Measurements from ENCODE around the gene CEACAM21.

CEACAM21 gene

GRCh38 chr19:41569481-41570150 lies 6.3 kb upstream of the CEACAM21 start:
- H2BK120ac ChIP-seq (ENCODE audit: insufficient read depth, low read length, poor library complexity): no peak overlapping the region
- no peak overlapping the region for H3K9ac ChIP-seq (ENCODE audit: low read length)
- H4K8ac ChIP-seq (ENCODE audit: low read depth, low read length): no peak overlapping the region
- H2AFZ ChIP-seq (ENCODE audit: insufficient read depth, low read length, poor library complexity): no peak overlapping the region
- H2BK5ac ChIP-seq (ENCODE audit: low read depth, low read length, poor library complexity): no peak overlapping the region
- no peaks in the 10 kb centered on the region for H3K4me1 ChIP-seq (ENCODE audit: control insufficient read depth in 1 of 2, insufficient read depth in 2 of 2, low read length in 2 of 2)
- no CpG with 5 or more reads among the region's 11 CpGs for WGBS (ENCODE audit: extremely low coverage, insufficient coverage, insufficient read length)
- no peak overlapping the region for H3K27ac ChIP-seq (ENCODE audit: low read depth, low read length)
- no peaks in the 10 kb centered on the region for H3K36me3 ChIP-seq (ENCODE audit: control insufficient read depth in 1 of 2, insufficient read depth in 2 of 2, low read length in 2 of 2)
- no peak overlapping the region for H2BK12ac ChIP-seq (ENCODE audit: low read length)
- H3K18ac ChIP-seq (ENCODE audit: low read length): no peak overlapping the region
- no peak overlapping the region for H4K91ac ChIP-seq (ENCODE audit: low read depth, low read length)
- H3K4me2 ChIP-seq (ENCODE audit: low read length): no peak overlapping the region
- H3K4ac ChIP-seq (ENCODE audit: low read depth, low read length): no peak overlapping the region
- no peak for DNase-seq
- no peak overlapping the region for H3K23ac ChIP-seq (ENCODE audit: low read length)
- no peak overlapping the region for H2AK5ac ChIP-seq (ENCODE audit: low read length)
- no peaks in the 10 kb centered on the region for H3K79me1 ChIP-seq (ENCODE audit: low read length)
- H3K9me3 ChIP-seq (ENCODE audit: insufficient read depth, low read depth, low read length): no peaks in the 10 kb centered on the region
- H3K14ac ChIP-seq (ENCODE audit: low read length): no peak overlapping the region
- H3K4me3 ChIP-seq (ENCODE audit: low read depth, low read length): no peak overlapping the region
- peaks cover 13% of the 10 kb centered on the region for H3K27me3 ChIP-seq (ENCODE audit: insufficient read depth, low read length)
- no peak overlapping the region for H4K12ac ChIP-seq (ENCODE audit: low read depth, low read length)
- H3K79me2 ChIP-seq (ENCODE audit: control insufficient read depth, insufficient read depth, low read length, poor library complexity): no peaks in the 10 kb centered on the region

DNA sequence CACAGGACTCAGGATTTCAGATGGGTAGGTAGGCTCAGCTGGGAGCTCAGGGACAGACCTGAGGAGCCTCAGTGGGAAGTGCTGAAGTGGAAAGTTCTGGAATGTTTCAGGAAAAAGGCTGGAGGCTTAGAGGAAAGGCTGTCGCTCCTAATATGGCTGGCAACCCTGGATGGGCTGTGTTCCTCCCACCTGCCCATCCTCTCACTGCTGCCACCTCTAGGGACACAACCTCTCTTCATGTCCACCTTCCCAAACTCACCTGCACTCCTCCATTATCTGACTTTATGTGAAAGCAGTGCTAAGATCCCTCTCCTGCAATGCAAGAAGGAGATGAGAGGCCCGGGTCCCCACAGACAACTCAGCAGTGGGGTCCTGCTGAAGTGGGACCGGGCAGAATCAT lies 5.8 kb upstream of the CEACAM21 start:
- Histone ChIP-seq H4K91ac (ENCODE audit: low read depth, low read length) (no peak overlapping the region), H3K79me1 (ENCODE audit: low read length) (no peaks in the 10 kb centered on the region)
- WGBS (ENCODE audit: extremely low coverage, insufficient coverage, insufficient read length): no CpG with 5 or more reads among the region's 3 CpGs

GRCh38 chr19:41570639-41571112 lies 5.3 kb upstream of the CEACAM21 start:
- WGBS (ENCODE audit: extremely low coverage, insufficient coverage, insufficient read length): no CpG with 5 or more reads among the region's 7 CpGs
- Histone ChIP-seq H3K79me2 (ENCODE audit: control insufficient read depth, insufficient read depth, low read length, poor library complexity) (no peaks in the 10 kb centered on the region), H4K8ac (ENCODE audit: low read depth, low read length) (no peak overlapping the region), H3K4me2 (ENCODE audit: low read length) (no peak overlapping the region), H3K4me1 (ENCODE audit: control insufficient read depth in 1 of 2, insufficient read depth in 2 of 2, low read length in 2 of 2) (no peaks in the 10 kb centered on the region), H3K79me1 (ENCODE audit: low read length) (no peaks in the 10 kb centered on the region), H2BK12ac (ENCODE audit: low read length) (no peak overlapping the region), H3K4ac (ENCODE audit: low read depth, low read length) (no peak overlapping the region), H3K9ac (ENCODE audit: low read length) (no peak overlapping the region), H4K91ac (ENCODE audit: low read depth, low read length) (no peak overlapping the region), H2BK120ac (ENCODE audit: insufficient read depth, low read length, poor library complexity) (no peak overlapping the region), H3K27me3 (ENCODE audit: insufficient read depth, low read length) (peaks cover 2% of the 10 kb centered on the region), H2BK5ac (ENCODE audit: low read depth, low read length, poor library complexity) (no peak overlapping the region), H4K12ac (ENCODE audit: low read depth, low read length) (no peak overlapping the region), H3K23ac (ENCODE audit: low read length) (no peak overlapping the region), H3K27ac (ENCODE audit: low read depth, low read length) (no peak overlapping the region), H3K9me3 (ENCODE audit: insufficient read depth, low read depth, low read length) (peaks cover 3% of the 10 kb centered on the region), H2AFZ (ENCODE audit: insufficient read depth, low read length, poor library complexity) (no peak overlapping the region), H3K18ac (ENCODE audit: low read length) (no peak overlapping the region), H2AK5ac (ENCODE audit: low read length) (no peak overlapping the region), H3K14ac (ENCODE audit: low read length) (no peak overlapping the region), H3K36me3 (ENCODE audit: control insufficient read depth in 1 of 2, insufficient read depth in 2 of 2, low read length in 2 of 2) (no peaks in the 10 kb centered on the region), H3K4me3 (ENCODE audit: low read depth, low read length) (no peak overlapping the region)
- peak; percentile 60 to 84 for DNase-seq

More for the DNA sequence above, 5.8 kb upstream of the CEACAM21 start:
- Histone ChIP-seq H2BK5ac (ENCODE audit: low read depth, low read length, poor library complexity) (no peak overlapping the region), H3K4me1 (ENCODE audit: control insufficient read depth in 1 of 2, insufficient read depth in 2 of 2, low read length in 2 of 2) (no peaks in the 10 kb centered on the region), H3K4me3 (ENCODE audit: low read depth, low read length) (no peak overlapping the region), H3K9ac (ENCODE audit: low read length) (no peak overlapping the region), H3K18ac (ENCODE audit: low read length) (no peak overlapping the region), H3K27me3 (ENCODE audit: insufficient read depth, low read length) (peaks cover 7% of the 10 kb centered on the region), H3K27ac (ENCODE audit: low read depth, low read length) (no peak overlapping the region), H2AFZ (ENCODE audit: insufficient read depth, low read length, poor library complexity) (no peak overlapping the region), H3K79me2 (ENCODE audit: control insufficient read depth, insufficient read depth, low read length, poor library complexity) (no peaks in the 10 kb centered on the region), H3K4ac (ENCODE audit: low read depth, low read length) (no peak overlapping the region), H3K23ac (ENCODE audit: low read length) (no peak overlapping the region), H4K12ac (ENCODE audit: low read depth, low read length) (no peak overlapping the region), H2BK12ac (ENCODE audit: low read length) (no peak overlapping the region), H2AK5ac (ENCODE audit: low read length) (no peak overlapping the region), H2BK120ac (ENCODE audit: insufficient read depth, low read length, poor library complexity) (no peak overlapping the region), H4K8ac (ENCODE audit: low read depth, low read length) (no peak overlapping the region), H3K9me3 (ENCODE audit: insufficient read depth, low read depth, low read length) (no peaks in the 10 kb centered on the region), H3K4me2 (ENCODE audit: low read length) (no peak overlapping the region), H3K14ac (ENCODE audit: low read length) (no peak overlapping the region), H3K36me3 (ENCODE audit: control insufficient read depth in 1 of 2, insufficient read depth in 2 of 2, low read length in 2 of 2) (no peaks in the 10 kb centered on the region)
- no peak for DNase-seq

GRCh38 chr19:41577144-41577830 lies 1.3 kb downstream of the CEACAM21 start:
- Histone ChIP-seq H4K91ac (ENCODE audit: low read depth, low read length) (no peak overlapping the region), H3K79me1 (ENCODE audit: low read length) (no peaks in the 10 kb centered on the region), H3K27me3 (ENCODE audit: insufficient read depth, low read length) (no peaks in the 10 kb centered on the region), H3K18ac (ENCODE audit: low read length) (no peak overlapping the region), H2AFZ (ENCODE audit: insufficient read depth, low read length, poor library complexity) (no peak overlapping the region), H3K4me3 (ENCODE audit: low read depth, low read length) (no peak overlapping the region), H3K14ac (ENCODE audit: low read length) (no peak overlapping the region), H3K23ac (ENCODE audit: low read length) (no peak overlapping the region), H3K27ac (ENCODE audit: low read depth, low read length) (no peak overlapping the region), H3K4me1 (ENCODE audit: control insufficient read depth in 1 of 2, insufficient read depth in 2 of 2, low read length in 2 of 2) (no peaks in the 10 kb centered on the region), H2BK120ac (ENCODE audit: insufficient read depth, low read length, poor library complexity) (no peak overlapping the region), H3K9ac (ENCODE audit: low read length) (no peak overlapping the region), H2BK12ac (ENCODE audit: low read length) (no peak overlapping the region), H3K36me3 (ENCODE audit: control insufficient read depth in 1 of 2, insufficient read depth in 2 of 2, low read length in 2 of 2) (no peaks in the 10 kb centered on the region), H4K8ac (ENCODE audit: low read depth, low read length) (no peak overlapping the region), H3K4me2 (ENCODE audit: low read length) (no peak overlapping the region), H3K79me2 (ENCODE audit: control insufficient read depth, insufficient read depth, low read length, poor library complexity) (no peaks in the 10 kb centered on the region), H4K12ac (ENCODE audit: low read depth, low read length) (no peak overlapping the region), H2BK5ac (ENCODE audit: low read depth, low read length, poor library complexity) (no peak overlapping the region), H3K9me3 (ENCODE audit: insufficient read depth, low read depth, low read length) (peaks cover 37% of the 10 kb centered on the region), H3K4ac (ENCODE audit: low read depth, low read length) (no peak overlapping the region), H2AK5ac (ENCODE audit: low read length) (no peak overlapping the region)
- no peak for DNase-seq
- WGBS (ENCODE audit: extremely low coverage, insufficient coverage, insufficient read length): no CpG with 5 or more reads among the region's 19 CpGs

All from trophoblast cell (in vitro differentiated cells and primary cell).